ENCODE data around the gene LY9.

- TF ChIP-seq, protein P1, sequence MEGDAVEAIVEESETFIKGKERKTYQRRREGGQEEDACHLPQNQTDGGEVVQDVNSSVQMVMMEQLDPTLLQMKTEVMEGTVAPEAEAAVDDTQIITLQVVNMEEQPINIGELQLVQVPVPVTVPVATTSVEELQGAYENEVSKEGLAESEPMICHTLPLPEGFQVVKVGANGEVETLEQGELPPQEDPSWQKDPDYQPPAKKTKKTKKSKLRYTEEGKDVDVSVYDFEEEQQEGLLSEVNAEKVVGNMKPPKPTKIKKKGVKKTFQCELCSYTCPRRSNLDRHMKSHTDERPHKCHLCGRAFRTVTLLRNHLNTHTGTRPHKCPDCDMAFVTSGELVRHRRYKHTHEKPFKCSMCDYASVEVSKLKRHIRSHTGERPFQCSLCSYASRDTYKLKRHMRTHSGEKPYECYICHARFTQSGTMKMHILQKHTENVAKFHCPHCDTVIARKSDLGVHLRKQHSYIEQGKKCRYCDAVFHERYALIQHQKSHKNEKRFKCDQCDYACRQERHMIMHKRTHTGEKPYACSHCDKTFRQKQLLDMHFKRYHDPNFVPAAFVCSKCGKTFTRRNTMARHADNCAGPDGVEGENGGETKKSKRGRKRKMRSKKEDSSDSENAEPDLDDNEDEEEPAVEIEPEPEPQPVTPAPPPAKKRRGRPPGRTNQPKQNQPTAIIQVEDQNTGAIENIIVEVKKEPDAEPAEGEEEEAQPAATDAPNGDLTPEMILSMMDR (IDR thresholded peaks at IDR 0.05) = no peak
- TF ChIP-seq POLR2A (IDR thresholded peaks at IDR 0.05) = no peak
These were observed 45.1 kb downstream of the LY9 start for GRCh38 chr1:160841079-160841478.

All from testis (tissue), 2 donors.